Vagina (tissue), 2 donors: ENCODE data around the gene KRTAP10-12.

Experiments
- CTCF ChIP-seq, 3 experiments: fragments of 450-650 bp in 2 of 3; fragments of 200-600 bp in 1 of 3; sonication (generic) in 1 of 3; IDR thresholded peaks; one replicate each; pipeline ENCODE4 v1.5.1; 2017 to 2019; ENCODE audit warnings: antibody characterized with exemption in 3 of 3, mild to moderate bottlenecking in 2 of 3, moderate library complexity in 2 of 3
- POLR2A ChIP-seq, 2 donors: fragments of 450-650 bp; IDR thresholded peaks; one replicate each; pipeline ENCODE4 v1.6.1; 2017; ENCODE audit warnings: antibody characterized with exemption in 2 of 2, mild to moderate bottlenecking in 2 of 2, moderate library complexity in 2 of 2
- POLR2AphosphoS5 ChIP-seq, 2 donors: sonication (generic); formaldehyde crosslinking; IDR thresholded peaks; one replicate each; pipeline ENCODE4 v1.9.0; 2017; ENCODE audit warnings: antibody characterized with exemption in 2 of 2, mild to moderate bottlenecking in 2 of 2, low read depth in 1 of 2; ENCODE audit not compliant: insufficient read depth in 1 of 2

GRCh38 chr21:44703731-44704635 is 7.0 kb downstream of the KRTAP10-12 start:
- TF ChIP-seq CTCF (IDR thresholded peaks at IDR 0.05) (no peak), POLR2AphosphoS5 (IDR thresholded peaks at IDR 0.05; ENCODE audit: insufficient read depth in 1 of 2, low read depth in 1 of 2) (no peak), POLR2A (IDR thresholded peaks at IDR 0.05) (no peak)
